HepG2 (cell line): ENCODE measurements around the gene C1QL4. TPM values are rescaled to one million over a fixed set of nuclear protein-coding genes. Genes with fewer than 3 reads are reported as not detected.

Experiments
- ARNT ChIP-seq: fragments of 450-650 bp; IDR thresholded peaks from 2 replicates; pipeline ENCODE4 v1.6.1; 2017
- DNMT3B ChIP-seq: conservative IDR thresholded peaks from 2 replicates; pipeline ENCODE4 v1.6.1; 2016; ENCODE audit warnings: missing biosample characterization, control low read depth
- IRF2 ChIP-seq: IDR thresholded peaks from 2 replicates; pipeline ENCODE4 v1.6.1; 2018; ENCODE audit warnings: missing genetic modification reagents, missing compliant biosample characterization
- JARID2 ChIP-seq: sonication (generic); formaldehyde crosslinking; IDR thresholded peaks from 2 replicates; pipeline ENCODE4 v1.8.1; 2023; ENCODE audit warnings: missing genetic modification reagents, inconsistent platforms; ENCODE audit not compliant: insufficient replicate concordance
- MEIS2 ChIP-seq: sonication (generic); formaldehyde crosslinking; IDR thresholded peaks from 2 replicates; pipeline ENCODE4 v1.9.0; 2021; ENCODE audit warnings: mild to moderate bottlenecking, missing genetic modification reagents
- SATB2 ChIP-seq: sonication (generic); formaldehyde crosslinking; IDR thresholded peaks from 2 replicates; pipeline ENCODE4 v1.5.0; 2020; ENCODE audit warnings: missing genetic modification reagents
- TCF7 ChIP-seq: sonication (generic); IDR thresholded peaks from 2 replicates; pipeline ENCODE4 v1.6.1; 2016; ENCODE audit warnings: antibody characterized with exemption, low read depth
- TOE1 ChIP-seq: sonication (generic); formaldehyde crosslinking; IDR thresholded peaks from 2 replicates; pipeline ENCODE4 v1.4.0; 2020; ENCODE audit warnings: mild to moderate bottlenecking, missing genetic modification reagents
- ZBTB34 ChIP-seq: sonication (generic); formaldehyde crosslinking; IDR thresholded peaks from 2 replicates; pipeline ENCODE4 v1.8.0; 2022; ENCODE audit warnings: mild to moderate bottlenecking, missing genetic modification reagents
- ZNF33A ChIP-seq: sonication (generic); formaldehyde crosslinking; IDR thresholded peaks from 2 replicates; pipeline ENCODE4 v1.5.1; 2020; ENCODE audit warnings: missing genetic modification reagents, mild to moderate bottlenecking, moderate library complexity, borderline replicate concordance
- ZNF597 ChIP-seq: sonication (generic); formaldehyde crosslinking; IDR thresholded peaks from 2 replicates; pipeline ENCODE4 v1.5.0; 2020; ENCODE audit warnings: missing genetic modification reagents
- ZNF776 ChIP-seq: sonication (generic); formaldehyde crosslinking; IDR thresholded peaks from 2 replicates; pipeline ENCODE4 v1.4.0; 2020; ENCODE audit warnings: mild to moderate bottlenecking, missing genetic modification reagents
- polyA plus RNA-seq, 8 experiments: library from polyadenylated mRNA; depleted of rRNA in 3 of 8; stranded (reverse) in 7 of 8; unstranded in 1 of 8; fragments of >200 nt; fragmentation: Illumina TruSeq in 4 of 8; extraction: Trizol in 4 of 8; gene quantifications; 2 replicates each; pipeline versions ENCODE4 v1.2.1 to v1.2.3, GENCODE V29; 2011 to 2016; ENCODE audit warnings: low read depth in 4 of 8, missing spikeins in 1 of 8, mixed read lengths in 1 of 8; ENCODE audit not compliant: insufficient read depth in 1 of 8
- total RNA-seq, 5 experiments: library from RNA; depleted of rRNA; stranded (reverse); fragments of >200 nt; fragmentation: Illumina TruSeq; extraction: Trizol; gene quantifications; 2 replicates each; pipeline ENCODE4 v1.2.3, GENCODE V29; 2016; ENCODE audit warnings: low read depth in 1 of 5
- TF ChIP-seq, protein P1 (sequence below): IDR thresholded peaks from 2 replicates; pipeline ENCODE4 v1.6.1; 2016; ENCODE audit warnings: low read depth, missing genetic modification reagents, missing compliant biosample characterization
- TF ChIP-seq, protein P2 (sequence below): sonication (generic); formaldehyde crosslinking; IDR thresholded peaks from 2 replicates; pipeline ENCODE4 v1.4.0; 2020; ENCODE audit warnings: low read depth, missing genetic modification reagents
- TF ChIP-seq, protein P3 (sequence below): sonication (generic); formaldehyde crosslinking; IDR thresholded peaks from 2 replicates; pipeline ENCODE4 v1.4.0; 2020; ENCODE audit warnings: missing genetic modification reagents

The C1QL4 gene
- total and polyA plus RNA-seq, 2 of the 13 experiments (the other 11 are each of a cell fraction or from before 2014, with no cell fraction given), result 0.03 TPM; not detected in 1

- TF ChIP-seq, protein P1, sequence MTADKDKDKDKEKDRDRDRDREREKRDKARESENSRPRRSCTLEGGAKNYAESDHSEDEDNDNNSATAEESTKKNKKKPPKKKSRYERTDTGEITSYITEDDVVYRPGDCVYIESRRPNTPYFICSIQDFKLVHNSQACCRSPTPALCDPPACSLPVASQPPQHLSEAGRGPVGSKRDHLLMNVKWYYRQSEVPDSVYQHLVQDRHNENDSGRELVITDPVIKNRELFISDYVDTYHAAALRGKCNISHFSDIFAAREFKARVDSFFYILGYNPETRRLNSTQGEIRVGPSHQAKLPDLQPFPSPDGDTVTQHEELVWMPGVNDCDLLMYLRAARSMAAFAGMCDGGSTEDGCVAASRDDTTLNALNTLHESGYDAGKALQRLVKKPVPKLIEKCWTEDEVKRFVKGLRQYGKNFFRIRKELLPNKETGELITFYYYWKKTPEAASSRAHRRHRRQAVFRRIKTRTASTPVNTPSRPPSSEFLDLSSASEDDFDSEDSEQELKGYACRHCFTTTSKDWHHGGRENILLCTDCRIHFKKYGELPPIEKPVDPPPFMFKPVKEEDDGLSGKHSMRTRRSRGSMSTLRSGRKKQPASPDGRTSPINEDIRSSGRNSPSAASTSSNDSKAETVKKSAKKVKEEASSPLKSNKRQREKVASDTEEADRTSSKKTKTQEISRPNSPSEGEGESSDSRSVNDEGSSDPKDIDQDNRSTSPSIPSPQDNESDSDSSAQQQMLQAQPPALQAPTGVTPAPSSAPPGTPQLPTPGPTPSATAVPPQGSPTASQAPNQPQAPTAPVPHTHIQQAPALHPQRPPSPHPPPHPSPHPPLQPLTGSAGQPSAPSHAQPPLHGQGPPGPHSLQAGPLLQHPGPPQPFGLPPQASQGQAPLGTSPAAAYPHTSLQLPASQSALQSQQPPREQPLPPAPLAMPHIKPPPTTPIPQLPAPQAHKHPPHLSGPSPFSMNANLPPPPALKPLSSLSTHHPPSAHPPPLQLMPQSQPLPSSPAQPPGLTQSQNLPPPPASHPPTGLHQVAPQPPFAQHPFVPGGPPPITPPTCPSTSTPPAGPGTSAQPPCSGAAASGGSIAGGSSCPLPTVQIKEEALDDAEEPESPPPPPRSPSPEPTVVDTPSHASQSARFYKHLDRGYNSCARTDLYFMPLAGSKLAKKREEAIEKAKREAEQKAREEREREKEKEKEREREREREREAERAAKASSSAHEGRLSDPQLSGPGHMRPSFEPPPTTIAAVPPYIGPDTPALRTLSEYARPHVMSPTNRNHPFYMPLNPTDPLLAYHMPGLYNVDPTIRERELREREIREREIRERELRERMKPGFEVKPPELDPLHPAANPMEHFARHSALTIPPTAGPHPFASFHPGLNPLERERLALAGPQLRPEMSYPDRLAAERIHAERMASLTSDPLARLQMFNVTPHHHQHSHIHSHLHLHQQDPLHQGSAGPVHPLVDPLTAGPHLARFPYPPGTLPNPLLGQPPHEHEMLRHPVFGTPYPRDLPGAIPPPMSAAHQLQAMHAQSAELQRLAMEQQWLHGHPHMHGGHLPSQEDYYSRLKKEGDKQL (CRISPR knock-in tag), result no peak
- TF ChIP-seq IRF2 (CRISPR knock-in tag), result no peak
- TF ChIP-seq ZNF33A, result no peak
- no peak for TF ChIP-seq ZNF597 (CRISPR knock-in tag)
- TF ChIP-seq TCF7, result no peak
- no peak for TF ChIP-seq JARID2 (CRISPR knock-in tag)
- TF ChIP-seq, protein P2, sequence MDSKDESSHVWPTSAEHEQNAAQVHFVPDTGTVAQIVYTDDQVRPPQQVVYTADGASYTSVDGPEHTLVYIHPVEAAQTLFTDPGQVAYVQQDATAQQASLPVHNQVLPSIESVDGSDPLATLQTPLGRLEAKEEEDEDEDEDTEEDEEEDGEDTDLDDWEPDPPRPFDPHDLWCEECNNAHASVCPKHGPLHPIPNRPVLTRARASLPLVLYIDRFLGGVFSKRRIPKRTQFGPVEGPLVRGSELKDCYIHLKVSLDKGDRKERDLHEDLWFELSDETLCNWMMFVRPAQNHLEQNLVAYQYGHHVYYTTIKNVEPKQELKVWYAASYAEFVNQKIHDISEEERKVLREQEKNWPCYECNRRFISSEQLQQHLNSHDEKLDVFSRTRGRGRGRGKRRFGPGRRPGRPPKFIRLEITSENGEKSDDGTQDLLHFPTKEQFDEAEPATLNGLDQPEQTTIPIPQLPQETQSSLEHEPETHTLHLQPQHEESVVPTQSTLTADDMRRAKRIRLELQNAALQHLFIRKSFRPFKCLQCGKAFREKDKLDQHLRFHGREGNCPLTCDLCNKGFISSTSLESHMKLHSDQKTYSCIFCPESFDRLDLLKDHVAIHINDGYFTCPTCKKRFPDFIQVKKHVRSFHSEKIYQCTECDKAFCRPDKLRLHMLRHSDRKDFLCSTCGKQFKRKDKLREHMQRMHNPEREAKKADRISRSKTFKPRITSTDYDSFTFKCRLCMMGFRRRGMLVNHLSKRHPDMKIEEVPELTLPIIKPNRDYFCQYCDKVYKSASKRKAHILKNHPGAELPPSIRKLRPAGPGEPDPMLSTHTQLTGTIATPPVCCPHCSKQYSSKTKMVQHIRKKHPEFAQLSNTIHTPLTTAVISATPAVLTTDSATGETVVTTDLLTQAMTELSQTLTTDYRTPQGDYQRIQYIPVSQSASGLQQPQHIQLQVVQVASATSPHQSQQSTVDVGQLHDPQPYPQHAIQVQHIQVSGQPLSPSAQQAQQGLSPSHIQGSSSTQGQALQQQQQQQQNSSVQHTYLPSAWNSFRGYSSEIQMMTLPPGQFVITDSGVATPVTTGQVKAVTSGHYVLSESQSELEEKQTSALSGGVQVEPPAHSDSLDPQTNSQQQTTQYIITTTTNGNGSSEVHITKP (CRISPR knock-in tag), result no peak
- TF ChIP-seq MEIS2, result peak; percentile 7; the same call in 1 of the 2 replicates
- TF ChIP-seq, protein P3, sequence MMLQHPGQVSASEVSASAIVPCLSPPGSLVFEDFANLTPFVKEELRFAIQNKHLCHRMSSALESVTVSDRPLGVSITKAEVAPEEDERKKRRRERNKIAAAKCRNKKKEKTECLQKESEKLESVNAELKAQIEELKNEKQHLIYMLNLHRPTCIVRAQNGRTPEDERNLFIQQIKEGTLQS, result no peak
- TF ChIP-seq ARNT, result no peak
- TF ChIP-seq SATB2 (CRISPR knock-in tag), result no peak
- no peak for TF ChIP-seq ZBTB34 (CRISPR knock-in tag)
- no peak for TF ChIP-seq TOE1
- no peak for TF ChIP-seq DNMT3B (CRISPR knock-in tag)
- no peak for TF ChIP-seq ZNF776 (CRISPR knock-in tag)
Measured at GRCh38 chr12:49296836-49297694, 39.9 kb downstream of the C1QL4 start (continued).
